ENCODE data around the gene TTLL10.

GRCh38 chr1:1156140-1157032, 17.3 kb upstream of the TTLL10 start:
- TF ChIP-seq CTCF (IDR thresholded peaks at IDR 0.05): no peak
- TF ChIP-seq POLR2AphosphoS5 (IDR thresholded peaks at IDR 0.05): no peak
- no peak for TF ChIP-seq POLR2A (IDR thresholded peaks at IDR 0.05; ENCODE audit: low read depth)
- no peak for TF ChIP-seq EP300 (IDR thresholded peaks at IDR 0.05)
